Thyroid gland (tissue), 4 donors: Measurements from ENCODE around the gene MRPL32. TPM values are rescaled to one million over a fixed set of nuclear protein-coding genes. Genes with fewer than 3 reads are reported as not detected.

Source experiments
- DNase-seq, 2 donors: peaks; one replicate each; pipeline ENCODE4 v3.0.0-alpha.2; 2019
- H3K27ac ChIP-seq, 3 donors: fragments of 200-600 bp; sonication (generic); 1 replicate in 2 of 3; 2 replicates in 1 of 3; pipeline ENCODE4 v1.5.1; 2016 to 2019; ENCODE audit warnings: mild to moderate bottlenecking in 1 of 3, moderate library complexity in 1 of 3
- H3K27me3 ChIP-seq: fragments of 200-600 bp; sonication (generic); one replicate; pipeline ENCODE4 v1.5.1; 2019
- H3K36me3 ChIP-seq, 2 donors: fragments of 200-600 bp; sonication (generic); one replicate each; pipeline ENCODE4 v1.5.1; 2016 to 2019
- H3K4me1 ChIP-seq, 2 donors: fragments of 200-600 bp; sonication (generic); one replicate each; pipeline ENCODE4 v1.5.1; 2017 to 2019
- H3K4me3 ChIP-seq, 3 donors: fragments of 200-600 bp; sonication (generic); replicated peaks in 1 of 3; 1 replicate in 2 of 3; 2 replicates in 1 of 3; pipeline ENCODE4 v1.5.1; 2016; ENCODE audit warnings: mild to moderate bottlenecking in 1 of 3
- H3K9me3 ChIP-seq: fragments of 200-600 bp; sonication (generic); one replicate; pipeline ENCODE4 v1.5.1; 2017
- POLR2A ChIP-seq, 2 donors: fragments of 450-650 bp; IDR thresholded peaks; one replicate each; pipeline ENCODE4 v1.6.1; 2017; ENCODE audit warnings: antibody characterized with exemption in 2 of 2, mild to moderate bottlenecking in 2 of 2, moderate library complexity in 1 of 2
- WGBS, 2 donors: methylation state at CpG; one replicate each; pipeline ENCODE4 v1.1.5; 2017; 5-methylcytosine and 5-hydroxymethylcytosine counted together
- intact Hi-C: fragments of 100-400 bp; cut with DNase I; formaldehyde crosslinking; loops from one replicate; pipeline ENCODE4 v1.15.1; 2023
- total RNA-seq, 4 donors: library from RNA; depleted of rRNA; stranded (reverse); fragments of >200 nt; gene quantifications; one replicate each; pipeline ENCODE4 v1.2.3, GENCODE V29; 2016
- TF ChIP-seq, protein P1 (sequence below), 6 experiments: fragments of 200-600 bp in 3 of 6; fragments of 450-650 bp in 3 of 6; sonication (generic) in 3 of 6; IDR thresholded peaks; one replicate each; pipeline ENCODE4 v1.5.1; 2016 to 2019; ENCODE audit warnings: antibody characterized with exemption in 6 of 6, mild to moderate bottlenecking in 2 of 6, inconsistent platforms in 1 of 6, moderate library complexity in 1 of 6

MRPL32 gene
- total RNA-seq, 4 donors from 2014 or later = 49.4 to 68.7 (median 56.9) TPM

DNA sequence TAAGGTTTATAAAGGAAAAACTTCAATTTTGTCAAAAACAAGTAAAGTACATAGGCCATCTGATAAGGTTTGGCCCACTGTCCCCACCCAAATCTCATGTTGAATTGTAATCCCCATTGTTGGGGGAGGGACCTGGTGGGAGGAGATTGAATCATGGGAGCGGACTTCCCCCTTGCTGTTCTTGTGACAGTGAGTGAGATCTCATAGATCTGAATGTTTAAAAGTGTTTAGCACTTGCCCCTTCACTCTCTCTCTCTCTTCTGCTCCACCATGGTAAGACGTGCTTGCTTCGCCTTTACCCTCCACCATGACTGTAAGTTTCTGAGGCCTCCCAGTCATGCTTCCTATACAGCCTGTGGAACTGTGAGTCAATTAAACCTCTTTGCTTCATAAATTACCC is 18.2 kb downstream of the MRPL32 start:
- H3K4me1 ChIP-seq = no peaks in the 10 kb centered on the region
- H3K4me3 ChIP-seq = no peak overlapping the region
- H3K9me3 ChIP-seq = no peaks in the 10 kb centered on the region
- no peaks in the 10 kb centered on the region for H3K27me3 ChIP-seq
- intact Hi-C loops = no loop called here
- no peaks in the 10 kb centered on the region for H3K36me3 ChIP-seq
- TF ChIP-seq POLR2A (IDR thresholded peaks at IDR 0.05) = no peak
- TF ChIP-seq, protein P1, sequence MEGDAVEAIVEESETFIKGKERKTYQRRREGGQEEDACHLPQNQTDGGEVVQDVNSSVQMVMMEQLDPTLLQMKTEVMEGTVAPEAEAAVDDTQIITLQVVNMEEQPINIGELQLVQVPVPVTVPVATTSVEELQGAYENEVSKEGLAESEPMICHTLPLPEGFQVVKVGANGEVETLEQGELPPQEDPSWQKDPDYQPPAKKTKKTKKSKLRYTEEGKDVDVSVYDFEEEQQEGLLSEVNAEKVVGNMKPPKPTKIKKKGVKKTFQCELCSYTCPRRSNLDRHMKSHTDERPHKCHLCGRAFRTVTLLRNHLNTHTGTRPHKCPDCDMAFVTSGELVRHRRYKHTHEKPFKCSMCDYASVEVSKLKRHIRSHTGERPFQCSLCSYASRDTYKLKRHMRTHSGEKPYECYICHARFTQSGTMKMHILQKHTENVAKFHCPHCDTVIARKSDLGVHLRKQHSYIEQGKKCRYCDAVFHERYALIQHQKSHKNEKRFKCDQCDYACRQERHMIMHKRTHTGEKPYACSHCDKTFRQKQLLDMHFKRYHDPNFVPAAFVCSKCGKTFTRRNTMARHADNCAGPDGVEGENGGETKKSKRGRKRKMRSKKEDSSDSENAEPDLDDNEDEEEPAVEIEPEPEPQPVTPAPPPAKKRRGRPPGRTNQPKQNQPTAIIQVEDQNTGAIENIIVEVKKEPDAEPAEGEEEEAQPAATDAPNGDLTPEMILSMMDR (IDR thresholded peaks at IDR 0.05) = no peak
- DNase-seq = no peak
- 64 to 78% methylated on average over 3 of the region's 3 CpGs for WGBS, 2 donors
- H3K27ac ChIP-seq = no peak overlapping the region

DNA sequence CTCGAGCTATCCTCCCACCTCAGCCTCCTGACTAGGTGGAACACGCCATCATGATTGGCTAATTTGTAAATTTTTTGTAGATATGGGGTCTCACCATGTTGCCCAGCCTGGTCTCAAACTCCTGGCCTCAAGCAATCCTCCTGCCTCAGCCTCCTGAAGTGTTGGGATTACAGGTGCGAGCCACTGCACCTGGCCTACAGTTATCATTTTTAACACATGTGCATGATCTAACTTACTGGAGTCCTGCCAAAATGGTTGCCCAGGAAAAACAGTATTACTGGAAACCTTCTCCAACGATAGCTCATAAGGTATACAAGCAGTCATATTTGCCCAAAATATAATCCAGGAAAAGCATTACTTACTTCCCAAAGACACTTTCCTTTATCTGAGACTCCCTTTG is 20.2 kb downstream of the MRPL32 start:
- Histone ChIP-seq H3K27ac (no peak overlapping the region), H3K27me3 (no peaks in the 10 kb centered on the region), H3K9me3 (no peaks in the 10 kb centered on the region), H3K36me3 (no peaks in the 10 kb centered on the region), H3K4me1 (no peaks in the 10 kb centered on the region), H3K4me3 (no peak overlapping the region)
- TF ChIP-seq POLR2A (IDR thresholded peaks at IDR 0.05) = no peak
- TF ChIP-seq, protein P1 (IDR thresholded peaks at IDR 0.05) = no peak
- 85 to 86% methylated on average over 4 of the region's 4 CpGs for WGBS, 2 donors
- intact Hi-C loops = no loop called here
- DNase-seq = no peak

DNA sequence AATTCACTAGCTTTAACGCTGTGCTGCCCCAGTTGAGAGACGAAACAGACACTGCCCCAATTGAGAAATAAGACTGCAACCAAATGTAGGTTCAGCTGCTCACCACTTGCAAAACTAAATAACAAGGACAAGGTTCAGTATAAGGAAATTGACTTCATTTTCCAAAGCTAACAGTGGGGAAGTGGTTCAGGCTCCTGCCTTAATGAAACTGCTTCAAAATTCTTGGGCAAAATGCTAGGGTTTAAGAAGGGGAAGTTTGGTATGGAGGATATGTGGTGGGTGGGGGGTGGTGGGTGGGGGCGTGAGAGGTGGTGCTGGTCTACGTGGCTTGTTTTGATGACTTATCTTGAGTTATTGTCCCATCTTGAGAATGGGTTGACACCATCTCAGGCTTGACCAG is 21.8 kb downstream of the MRPL32 start:
- no peak overlapping the region for H3K4me3 ChIP-seq
- intact Hi-C loops = no loop called here
- 92 to 93% methylated on average over 4 of the region's 4 CpGs for WGBS, 2 donors

DNA sequence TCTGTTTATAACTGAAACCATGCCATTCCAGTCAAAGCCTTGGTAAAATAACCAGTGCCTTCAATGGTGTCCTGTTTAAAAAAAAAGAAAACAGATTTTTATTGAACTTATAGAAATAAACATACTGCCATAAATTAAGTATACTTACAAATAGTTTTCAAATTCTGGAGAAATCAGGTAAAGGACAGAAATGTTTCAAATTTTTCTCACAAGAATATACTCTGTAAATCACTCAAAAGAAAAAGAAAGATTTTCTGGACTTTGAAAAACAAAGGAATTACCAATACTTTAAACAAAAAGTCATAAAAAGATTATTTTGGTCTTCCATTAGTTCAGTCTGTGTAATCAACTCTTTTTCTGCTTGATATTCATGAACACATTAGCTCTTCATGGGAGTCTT is 23.9 kb downstream of the MRPL32 start:
- intact Hi-C loops = no loop called here
- no peak for DNase-seq
- no peaks in the 10 kb centered on the region for H3K36me3 ChIP-seq
- H3K4me1 ChIP-seq = no peaks in the 10 kb centered on the region
- H3K9me3 ChIP-seq = no peaks in the 10 kb centered on the region
- H3K27me3 ChIP-seq = no peaks in the 10 kb centered on the region
- no peak overlapping the region for H3K27ac ChIP-seq
- TF ChIP-seq, protein P1 (IDR thresholded peaks at IDR 0.05) = no peak
- no peak for TF ChIP-seq POLR2A (IDR thresholded peaks at IDR 0.05)
- no peak overlapping the region for H3K4me3 ChIP-seq

More for the DNA sequence above, 21.8 kb downstream of the MRPL32 start:
- Histone ChIP-seq H3K27ac (no peak overlapping the region), H3K9me3 (no peaks in the 10 kb centered on the region), H3K27me3 (no peaks in the 10 kb centered on the region), H3K36me3 (no peaks in the 10 kb centered on the region), H3K4me1 (no peaks in the 10 kb centered on the region)
- TF ChIP-seq POLR2A (IDR thresholded peaks at IDR 0.05) = no peak
- TF ChIP-seq, protein P1 (IDR thresholded peaks at IDR 0.05) = no peak
- DNase-seq = no peak

DNA sequence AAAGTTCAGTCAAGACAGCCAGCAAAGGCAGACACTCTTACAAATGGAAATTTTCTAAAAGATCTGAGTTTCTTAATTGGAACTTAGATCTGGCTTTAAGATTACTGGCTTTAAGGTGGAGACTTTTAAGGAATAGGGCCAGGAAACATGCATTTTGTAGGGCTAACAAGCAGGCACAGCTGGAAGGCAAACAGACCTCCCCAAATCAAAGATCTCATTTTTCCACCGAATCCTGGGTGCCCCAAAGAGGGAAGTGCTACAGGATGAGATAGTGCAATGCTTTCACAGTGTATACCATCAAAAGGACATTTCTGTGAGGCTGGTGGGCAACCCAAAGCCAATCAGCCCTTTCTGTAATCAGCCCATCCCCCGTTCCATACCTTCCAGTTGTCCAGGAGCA is 27.4 kb downstream of the MRPL32 start:
- Histone ChIP-seq H3K4me1 (no peaks in the 10 kb centered on the region), H3K36me3 (no peaks in the 10 kb centered on the region), H3K27ac (no peak overlapping the region), H3K4me3 (no peak overlapping the region), H3K27me3 (no peaks in the 10 kb centered on the region), H3K9me3 (no peaks in the 10 kb centered on the region)
- intact Hi-C loops = no loop called here
- no peak for DNase-seq
- TF ChIP-seq, protein P1 (IDR thresholded peaks at IDR 0.05) = no peak
- TF ChIP-seq POLR2A (IDR thresholded peaks at IDR 0.05) = no peak
- 83 to 95% methylated on average over 2 of the region's 2 CpGs for WGBS, 2 donors
